GM10266 (cell line): ENCODE measurements around the gene COL4A1.

Experiments
- DNase-seq: peaks from one replicate; pipeline ENCODE4 v3.0.0; 2012; ENCODE audit errors: extremely low spot score
- TF ChIP-seq, protein P1 (sequence below): IDR thresholded peaks from 2 replicates; pipeline ENCODE4 v1.5.1; 2012; ENCODE audit warnings: mild to moderate bottlenecking, low read depth; ENCODE audit not compliant: control insufficient read depth, insufficient read depth; ENCODE audit errors: missing control alignments

COL4A1 gene

DNA sequence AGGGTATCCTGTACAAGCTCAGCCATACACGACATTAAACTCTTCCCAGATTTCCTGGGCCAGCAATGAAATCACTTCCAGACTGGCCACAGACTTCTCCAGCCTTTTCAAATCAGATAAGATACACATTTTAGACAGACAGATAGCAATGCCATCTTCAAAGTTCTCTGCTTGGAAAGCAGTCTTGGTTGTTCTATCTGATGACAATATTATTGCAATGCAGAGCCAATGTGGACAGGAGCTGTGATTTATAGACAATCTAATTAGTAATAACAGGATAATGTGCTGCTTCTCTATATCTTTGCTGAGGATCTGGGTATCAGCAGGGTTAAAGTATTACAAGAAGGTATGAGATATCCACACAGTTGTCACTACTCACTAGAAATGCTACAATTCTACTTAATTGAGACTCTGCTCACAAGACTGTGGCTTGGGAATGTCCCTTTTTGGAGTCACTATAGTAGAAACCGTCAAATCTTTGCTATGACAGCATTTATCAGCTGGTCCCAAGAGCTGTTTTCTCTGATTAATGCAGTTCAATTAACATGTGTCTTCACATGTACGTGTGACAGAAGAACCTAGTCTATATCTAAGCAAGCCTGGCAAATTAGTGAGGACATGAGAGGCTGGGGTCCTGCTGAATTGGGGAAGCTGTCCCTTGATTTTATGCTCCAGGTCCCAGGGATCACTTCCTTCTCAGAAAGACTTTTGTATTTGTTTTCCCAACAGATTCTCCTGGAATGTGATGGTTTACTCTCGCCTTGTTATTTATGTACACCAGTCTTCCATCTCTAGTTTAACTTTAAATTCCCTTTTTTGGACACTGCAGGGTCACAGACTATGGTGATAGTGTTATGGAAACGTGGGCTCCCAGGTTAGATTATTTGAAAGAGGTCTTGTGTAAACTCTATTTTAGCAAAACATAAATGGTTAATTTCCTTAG, 68.8 kb downstream of the COL4A1 start:
- no peak for DNase-seq
- TF ChIP-seq, protein P1, sequence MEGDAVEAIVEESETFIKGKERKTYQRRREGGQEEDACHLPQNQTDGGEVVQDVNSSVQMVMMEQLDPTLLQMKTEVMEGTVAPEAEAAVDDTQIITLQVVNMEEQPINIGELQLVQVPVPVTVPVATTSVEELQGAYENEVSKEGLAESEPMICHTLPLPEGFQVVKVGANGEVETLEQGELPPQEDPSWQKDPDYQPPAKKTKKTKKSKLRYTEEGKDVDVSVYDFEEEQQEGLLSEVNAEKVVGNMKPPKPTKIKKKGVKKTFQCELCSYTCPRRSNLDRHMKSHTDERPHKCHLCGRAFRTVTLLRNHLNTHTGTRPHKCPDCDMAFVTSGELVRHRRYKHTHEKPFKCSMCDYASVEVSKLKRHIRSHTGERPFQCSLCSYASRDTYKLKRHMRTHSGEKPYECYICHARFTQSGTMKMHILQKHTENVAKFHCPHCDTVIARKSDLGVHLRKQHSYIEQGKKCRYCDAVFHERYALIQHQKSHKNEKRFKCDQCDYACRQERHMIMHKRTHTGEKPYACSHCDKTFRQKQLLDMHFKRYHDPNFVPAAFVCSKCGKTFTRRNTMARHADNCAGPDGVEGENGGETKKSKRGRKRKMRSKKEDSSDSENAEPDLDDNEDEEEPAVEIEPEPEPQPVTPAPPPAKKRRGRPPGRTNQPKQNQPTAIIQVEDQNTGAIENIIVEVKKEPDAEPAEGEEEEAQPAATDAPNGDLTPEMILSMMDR, result no peak

DNA sequence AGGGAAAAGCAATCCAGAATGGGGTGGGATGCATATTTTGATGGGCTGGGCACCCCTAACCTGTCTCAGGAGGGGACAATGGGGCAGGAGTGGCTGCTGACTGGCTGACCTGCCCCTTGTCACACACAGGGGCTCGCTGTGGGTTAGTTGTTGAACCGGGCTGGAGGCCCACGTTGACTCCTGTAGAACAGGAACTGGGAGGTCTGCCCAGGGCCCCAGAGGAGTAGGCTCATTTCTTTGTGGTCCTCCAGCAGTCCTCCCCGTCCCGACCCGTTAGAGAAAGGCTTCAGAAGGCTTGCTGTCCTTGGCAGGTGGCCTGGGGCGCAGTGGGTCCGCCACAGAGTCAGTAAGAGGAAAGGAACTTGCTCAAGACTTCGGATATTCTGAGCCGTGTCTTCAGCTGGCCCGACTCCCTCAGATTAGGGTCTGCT, 70.1 kb downstream of the COL4A1 start:
- DNase-seq, result no peak
- TF ChIP-seq, protein P1, result no peak

DNA sequence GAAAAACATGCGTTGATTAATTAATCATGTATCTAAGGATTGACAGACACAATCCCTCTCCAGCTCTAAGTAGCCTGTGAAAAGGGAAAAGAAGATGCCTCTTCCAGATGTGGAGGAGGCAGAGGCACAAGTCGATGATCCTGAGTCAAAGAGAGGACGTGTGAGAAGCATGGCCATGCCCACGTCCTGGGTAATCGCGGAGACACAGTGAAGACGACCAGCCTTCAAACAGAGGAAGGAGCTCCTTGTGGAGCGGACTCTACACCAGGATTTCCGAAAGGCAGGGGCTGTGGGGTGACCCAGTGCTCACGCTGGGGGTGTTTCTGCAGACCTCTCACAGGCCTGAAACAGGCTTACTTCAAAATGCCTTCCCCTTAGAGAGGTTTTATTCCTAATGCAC, 70.5 kb downstream of the COL4A1 start:
- TF ChIP-seq, protein P1, result no peak
- no peak for DNase-seq

DNA sequence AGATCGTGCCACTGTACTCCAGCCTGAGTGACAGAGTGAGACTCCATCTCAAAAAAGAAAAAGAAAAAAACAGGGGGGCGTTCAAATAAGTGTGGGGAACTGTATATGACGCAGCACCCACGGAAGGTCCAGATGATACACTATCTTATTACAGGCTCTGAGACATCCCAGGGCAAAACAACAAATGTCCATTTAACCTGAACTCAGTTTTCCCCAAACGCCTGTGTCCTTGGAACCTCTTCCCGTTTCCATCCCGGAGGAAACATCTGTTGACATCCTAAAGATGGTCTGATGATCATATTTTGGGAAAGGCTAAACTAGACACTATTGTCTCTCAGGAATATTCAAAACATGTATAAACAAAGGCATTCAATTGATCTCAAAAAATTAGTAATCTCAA, 72.4 kb downstream of the COL4A1 start:
- TF ChIP-seq, protein P1, result no peak
- no peak for DNase-seq

DNA sequence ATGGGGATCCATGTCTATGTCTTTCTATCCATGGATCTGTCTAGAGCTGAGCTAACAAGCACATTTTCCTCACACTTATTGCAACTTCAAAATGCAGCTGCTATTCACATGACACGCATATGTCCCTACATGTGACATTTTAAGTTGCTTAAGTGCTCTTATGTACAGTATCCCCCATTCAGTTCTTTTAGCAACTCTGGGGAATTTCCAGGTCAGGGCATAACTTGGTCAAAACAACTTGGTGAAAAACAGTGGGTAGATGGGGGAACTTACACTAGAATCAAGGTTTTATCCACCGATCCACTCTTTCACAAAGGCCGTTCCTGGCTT, 73.0 kb downstream of the COL4A1 start:
- TF ChIP-seq, protein P1, result no peak
- DNase-seq, result no peak

DNA sequence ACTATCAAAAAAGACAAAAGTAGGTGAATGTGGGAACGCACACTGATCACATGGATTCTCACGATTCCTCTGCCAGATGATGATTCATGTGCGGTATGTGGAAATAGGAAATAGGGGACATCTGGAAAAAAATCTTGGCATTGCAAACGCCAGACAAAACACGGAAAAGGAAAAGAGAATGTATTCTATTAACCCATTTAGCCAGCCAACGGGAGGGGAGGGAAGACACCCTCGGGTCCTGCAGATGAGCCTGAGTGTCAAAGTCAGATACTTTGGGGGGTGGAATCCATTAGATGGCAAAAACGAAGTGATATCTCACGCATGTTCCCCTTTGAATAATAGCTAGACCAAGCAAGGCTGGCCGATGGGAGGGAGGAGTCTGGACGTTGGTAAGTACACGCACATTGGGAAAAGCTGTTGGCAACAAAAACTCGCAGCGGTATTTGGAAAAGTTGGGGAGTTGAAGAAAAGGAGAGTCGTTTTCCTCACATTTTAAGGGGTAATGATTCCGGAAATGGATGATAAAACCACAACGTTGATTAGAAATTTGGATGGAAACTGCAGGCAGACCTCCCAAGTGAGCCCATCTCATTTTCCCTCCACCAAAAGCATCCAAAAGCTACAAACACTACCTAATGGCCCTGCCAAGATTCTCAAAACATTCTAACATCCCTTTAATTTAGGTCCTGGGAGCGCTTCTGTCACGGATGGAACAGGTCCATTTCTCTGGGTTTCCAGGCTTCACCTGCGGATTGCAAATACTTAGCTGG, 73.6 kb downstream of the COL4A1 start:
- TF ChIP-seq, protein P1, result no peak
- no peak for DNase-seq

DNA sequence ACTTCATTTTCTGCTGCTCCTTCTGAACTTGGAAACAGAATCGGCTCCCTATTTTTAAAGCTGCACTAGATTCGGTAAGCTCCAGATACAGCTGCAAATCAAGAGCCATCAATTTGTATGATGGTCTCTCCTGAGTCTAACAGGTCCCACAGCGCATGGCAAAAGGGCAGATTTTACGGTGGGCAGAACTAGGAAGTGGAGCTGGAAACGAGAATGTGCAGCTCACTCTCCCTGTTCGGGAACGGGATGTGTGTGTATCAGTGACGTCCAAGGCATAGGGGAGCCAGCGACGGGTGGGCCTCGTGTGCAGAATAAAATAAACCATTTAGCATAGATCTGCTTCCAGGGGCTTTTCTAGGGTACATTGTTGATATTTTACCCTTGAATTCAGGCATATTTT, 74.2 kb downstream of the COL4A1 start:
- no peak for DNase-seq
- TF ChIP-seq, protein P1, result no peak
